ENCODE results near the gene GATM.

DNA sequence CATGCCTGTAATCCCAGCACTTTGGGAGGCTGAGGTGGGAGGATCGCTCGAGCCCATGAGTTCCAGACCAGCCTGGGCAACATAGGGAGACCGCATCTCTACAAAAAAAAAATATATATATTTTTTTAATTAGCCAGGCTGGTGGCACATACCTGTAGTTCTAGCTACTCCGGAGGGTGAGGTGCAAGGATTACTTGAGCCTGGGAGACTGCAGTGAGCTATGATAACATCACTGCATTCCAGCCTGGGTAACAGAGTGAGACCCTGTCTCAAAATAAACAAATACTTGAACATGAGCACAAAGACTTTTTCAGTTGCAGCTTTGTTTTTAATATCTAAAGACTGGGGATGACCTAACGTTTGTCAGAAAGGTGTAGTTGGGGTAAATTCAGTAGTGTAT, 31.3 kb upstream of the GATM start:
- TF ChIP-seq, protein P1, sequence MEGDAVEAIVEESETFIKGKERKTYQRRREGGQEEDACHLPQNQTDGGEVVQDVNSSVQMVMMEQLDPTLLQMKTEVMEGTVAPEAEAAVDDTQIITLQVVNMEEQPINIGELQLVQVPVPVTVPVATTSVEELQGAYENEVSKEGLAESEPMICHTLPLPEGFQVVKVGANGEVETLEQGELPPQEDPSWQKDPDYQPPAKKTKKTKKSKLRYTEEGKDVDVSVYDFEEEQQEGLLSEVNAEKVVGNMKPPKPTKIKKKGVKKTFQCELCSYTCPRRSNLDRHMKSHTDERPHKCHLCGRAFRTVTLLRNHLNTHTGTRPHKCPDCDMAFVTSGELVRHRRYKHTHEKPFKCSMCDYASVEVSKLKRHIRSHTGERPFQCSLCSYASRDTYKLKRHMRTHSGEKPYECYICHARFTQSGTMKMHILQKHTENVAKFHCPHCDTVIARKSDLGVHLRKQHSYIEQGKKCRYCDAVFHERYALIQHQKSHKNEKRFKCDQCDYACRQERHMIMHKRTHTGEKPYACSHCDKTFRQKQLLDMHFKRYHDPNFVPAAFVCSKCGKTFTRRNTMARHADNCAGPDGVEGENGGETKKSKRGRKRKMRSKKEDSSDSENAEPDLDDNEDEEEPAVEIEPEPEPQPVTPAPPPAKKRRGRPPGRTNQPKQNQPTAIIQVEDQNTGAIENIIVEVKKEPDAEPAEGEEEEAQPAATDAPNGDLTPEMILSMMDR (IDR thresholded peaks at IDR 0.05) = no peak
- TF ChIP-seq POLR2A (IDR thresholded peaks at IDR 0.05) (no peak), POLR2AphosphoS5 (IDR thresholded peaks at IDR 0.05) (no peak)

Data from suprapubic skin (tissue), 4 donors.